ENCODE results near the gene PTRH2.
A peak's percentile ranks its signal among the peaks of the same experiment; 100 is the strongest.
"Not testable (repeated sequence)": the region's sequence is repeated elsewhere in the genome, so short reads cannot be mapped to it uniquely, and the experiment has no call there.

PTRH2 gene

DNA sequence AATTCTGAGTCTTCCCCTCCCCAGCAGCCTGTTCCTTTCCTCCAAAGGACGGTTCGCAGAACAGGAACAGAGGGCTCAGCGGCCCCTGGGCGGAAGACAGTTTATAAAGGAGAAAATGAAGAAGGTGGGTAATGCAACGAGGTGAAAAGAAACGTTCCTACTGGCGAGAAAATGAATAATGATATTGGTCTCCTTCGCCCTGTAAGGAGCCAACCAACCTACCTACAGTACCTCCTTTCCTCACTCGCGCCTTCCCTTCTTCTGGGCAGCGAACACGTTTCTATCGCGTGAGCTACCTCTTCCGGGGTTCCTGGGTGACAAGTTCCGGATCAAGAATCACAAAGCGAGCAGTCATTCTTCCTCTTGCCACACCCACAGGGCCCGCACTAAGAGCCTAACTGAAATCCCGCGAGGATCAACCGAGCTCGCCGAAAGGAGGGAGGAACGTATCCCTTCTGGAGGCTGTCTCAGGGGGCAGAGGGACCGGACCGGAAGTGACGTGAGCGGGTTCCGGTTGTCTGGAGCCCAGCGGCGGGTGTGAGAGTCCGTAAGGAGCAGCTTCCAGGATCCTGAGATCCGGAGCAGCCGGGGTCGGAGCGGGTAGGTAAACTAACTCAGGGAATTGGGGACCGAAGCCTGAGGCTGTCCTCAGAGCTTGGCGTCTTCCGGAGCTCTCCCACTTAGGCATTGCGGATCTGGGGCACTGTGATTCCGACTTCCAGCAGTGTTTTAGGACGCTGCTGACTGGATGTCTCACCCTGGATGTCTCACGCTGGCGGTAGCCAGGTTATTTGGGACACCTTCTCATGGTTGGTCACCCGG is at the start of gene PTRH2, which contains the start of gene VMP1:
Gene PTRH2 (minus strand): TSS at position 282 of the 822 bp plus-strand sequence. CDS start 9,452 bp downstream, outside the sequence.
Gene VMP1 (plus strand): TSS at position 506 of the 822 bp plus-strand sequence. CDS start 23,793 bp downstream, outside the sequence.
- peak; percentile 99 to 100 for DNase-seq

DNA sequence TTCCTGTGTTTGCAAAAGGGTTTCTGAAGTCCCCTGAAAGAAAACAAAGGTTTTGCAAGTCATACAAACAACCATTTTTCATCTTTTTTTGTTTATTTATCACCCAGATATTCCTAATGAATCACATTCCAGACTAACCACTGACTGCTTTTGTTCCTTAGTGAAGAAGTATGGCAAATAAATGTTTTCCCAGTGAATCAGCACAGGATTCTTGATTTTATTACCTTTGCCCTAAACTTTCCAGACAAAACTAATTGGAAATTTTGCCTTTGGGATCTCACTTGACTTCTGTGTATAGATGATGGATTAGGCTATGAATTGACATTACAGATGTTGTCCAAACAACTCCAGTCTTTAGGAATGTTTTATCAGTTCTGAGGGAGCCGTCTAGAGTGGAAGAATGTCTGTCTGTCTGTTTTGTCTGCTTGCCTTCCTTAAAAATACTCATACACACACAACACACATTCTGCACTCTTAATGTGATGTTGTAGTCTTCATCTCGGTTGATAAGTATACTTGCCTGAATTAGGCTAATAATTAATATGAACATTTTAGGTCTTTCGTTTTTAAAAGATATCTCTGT is 49.1 kb upstream of the PTRH2 start:
- DNase-seq, result no peak

DNA sequence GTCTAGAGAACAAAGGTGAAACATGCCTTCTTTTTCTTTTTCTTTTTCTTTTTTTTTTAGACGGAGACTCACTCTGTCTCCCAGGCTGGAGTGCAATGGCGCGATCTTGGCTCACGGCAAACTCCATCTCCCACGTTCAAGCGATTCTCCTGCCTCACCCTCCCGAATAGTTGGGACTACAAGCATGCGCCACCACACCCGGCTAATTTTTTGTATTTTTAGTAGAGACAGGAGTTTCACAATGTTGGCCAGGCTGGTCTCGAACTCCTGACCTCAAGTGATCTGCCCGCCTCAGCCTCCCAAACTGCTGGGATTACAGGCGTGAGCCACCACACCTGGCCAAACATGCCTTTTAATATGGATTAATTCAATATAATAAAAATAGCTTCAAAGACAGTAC is 47.8 kb upstream of the PTRH2 start:
- DNase-seq, result not testable (repeated sequence)

DNA sequence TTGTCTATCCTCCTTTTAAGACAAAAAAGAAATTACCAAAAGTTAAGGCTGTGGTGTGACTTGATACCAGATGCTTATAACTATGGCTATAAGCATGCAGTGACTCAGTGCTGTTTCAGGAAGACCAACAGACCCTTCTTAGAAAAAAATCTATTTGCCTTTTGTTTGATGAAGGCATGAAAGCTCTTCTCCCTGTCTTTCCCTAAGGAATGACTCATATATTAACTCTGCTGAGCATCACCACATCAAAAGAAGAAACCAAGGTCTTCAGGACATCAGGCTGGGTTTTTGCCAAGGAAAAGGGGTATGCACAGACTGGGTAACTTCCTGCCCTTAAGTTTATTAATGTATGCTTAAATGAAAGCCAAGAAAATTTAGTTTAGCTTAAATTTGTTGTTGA is 47.3 kb upstream of the PTRH2 start:
- no peak for DNase-seq

DNA sequence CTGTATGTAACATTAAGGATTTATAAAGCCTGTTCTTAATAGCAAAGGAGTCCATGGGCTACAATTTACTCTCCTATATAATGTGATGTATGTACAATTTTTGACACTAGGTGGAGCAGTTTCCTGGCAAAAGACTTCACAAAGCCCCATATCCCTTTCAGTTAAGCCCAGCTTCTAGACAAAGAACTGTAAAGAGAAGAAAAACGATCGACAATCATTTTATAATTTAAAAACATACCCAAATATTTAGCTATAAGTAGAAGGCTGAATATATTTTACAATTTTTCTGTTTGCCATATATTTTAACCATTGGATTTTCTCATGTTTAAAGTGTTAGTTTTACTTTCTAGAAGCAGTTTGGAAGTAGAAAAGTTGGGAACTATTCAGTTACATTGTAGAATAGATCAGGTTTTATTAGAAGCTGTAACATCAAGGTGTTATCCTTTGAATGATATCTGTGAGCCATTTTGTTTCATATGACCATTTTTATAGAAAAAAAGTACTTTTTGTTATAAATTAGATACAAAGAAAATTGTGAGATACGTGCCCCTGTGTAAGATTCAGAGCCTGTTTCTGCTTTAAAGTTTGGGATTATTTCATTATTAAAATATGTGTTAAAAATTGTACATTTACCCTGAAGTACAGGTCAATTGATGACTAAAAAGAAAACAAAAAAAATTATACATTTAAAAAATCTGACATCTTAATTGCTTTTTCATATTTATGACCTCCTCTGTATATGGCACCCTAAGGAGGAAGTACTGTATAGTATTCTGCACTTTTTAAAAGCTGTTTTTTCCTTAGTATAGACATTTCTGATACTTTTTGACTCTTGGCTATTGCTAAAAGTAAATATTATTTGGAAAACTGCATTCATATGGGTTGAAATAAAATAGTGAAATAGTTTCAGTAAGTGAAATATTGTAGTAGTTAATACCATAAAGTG is 46.6 kb upstream of the PTRH2 start:
- peak; percentile 78 to 92 for DNase-seq

DNA sequence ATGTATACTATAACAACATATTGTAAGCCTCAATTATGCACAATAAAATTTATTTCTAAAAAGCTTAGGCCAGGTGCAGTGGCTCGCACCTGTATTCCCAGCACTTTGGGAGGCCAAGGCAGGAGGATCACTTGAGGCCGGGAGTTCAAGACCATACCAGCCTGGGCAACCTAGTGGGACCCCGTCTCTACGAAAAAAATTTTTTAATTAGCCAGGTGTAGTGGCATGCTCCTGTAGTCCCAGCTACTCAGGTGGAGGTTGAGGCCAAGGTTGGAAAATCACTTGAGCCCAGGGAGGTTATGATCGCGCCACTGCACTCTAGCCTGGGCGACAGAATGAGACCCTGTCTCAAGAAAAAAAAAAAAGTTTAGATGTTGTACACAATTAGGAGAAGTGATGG is 45.7 kb upstream of the PTRH2 start:
- DNase-seq, result no peak

DNA sequence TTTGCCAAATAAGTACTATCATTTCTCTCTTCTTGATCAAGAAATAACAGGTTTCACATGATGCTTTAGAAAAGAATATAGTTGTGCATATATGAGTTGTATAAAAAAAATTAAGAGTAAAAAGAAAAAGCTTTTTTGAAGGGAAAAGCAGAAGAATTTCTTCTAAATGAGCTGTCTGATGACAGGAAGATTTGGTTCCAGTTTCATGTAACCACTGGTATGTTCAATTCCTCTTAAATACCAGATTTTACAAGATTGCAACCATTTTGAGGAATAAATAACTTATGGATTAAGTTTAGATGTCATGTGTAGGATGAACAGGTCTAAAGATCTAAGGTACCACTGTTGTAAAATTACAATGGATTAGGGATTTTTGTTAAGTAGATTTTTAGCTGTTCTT is 45.2 kb upstream of the PTRH2 start:
- DNase-seq, result no peak

DNA sequence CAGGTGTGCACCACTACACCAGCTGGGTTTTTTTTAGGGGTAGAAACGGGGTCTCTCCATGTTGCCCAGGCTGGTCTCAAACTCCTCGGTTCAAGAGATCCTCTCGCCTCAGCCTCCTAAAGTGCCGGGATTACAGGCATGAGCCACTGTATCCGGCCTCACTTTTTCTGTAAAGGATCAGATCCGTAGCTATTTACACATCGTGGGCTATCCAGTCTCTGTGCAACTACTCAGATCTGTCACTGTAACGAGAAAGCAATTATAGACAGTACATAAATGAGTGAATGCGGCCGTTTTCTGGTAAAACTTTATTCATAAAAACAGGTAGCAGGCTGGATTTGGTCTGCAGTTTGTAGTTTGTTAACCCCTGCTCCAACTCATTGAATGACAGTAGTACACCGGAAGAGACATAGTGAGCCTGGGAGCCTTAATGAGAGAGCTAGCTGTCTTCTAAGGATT is 44.8 kb upstream of the PTRH2 start:
- DNase-seq, result no peak

DNA sequence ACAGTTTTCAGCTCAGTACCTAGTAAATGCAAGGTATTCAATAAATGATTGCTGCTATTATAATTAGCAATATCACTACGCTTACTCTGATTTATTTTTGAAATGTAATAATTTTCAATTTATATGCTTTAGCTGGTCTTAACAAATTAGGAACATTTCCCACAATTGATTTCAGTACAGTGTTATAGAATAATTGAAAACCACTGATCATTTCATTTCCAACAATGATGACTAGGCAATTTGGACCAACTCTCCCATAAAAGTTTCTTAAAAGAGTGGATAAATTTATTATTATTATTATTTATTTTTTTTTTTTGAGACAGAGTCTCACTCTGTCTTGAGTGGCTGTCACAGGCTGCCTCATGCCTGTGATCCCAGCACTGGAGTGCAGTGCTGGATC is 41.4 kb upstream of the PTRH2 start:
- no peak for DNase-seq

DNA sequence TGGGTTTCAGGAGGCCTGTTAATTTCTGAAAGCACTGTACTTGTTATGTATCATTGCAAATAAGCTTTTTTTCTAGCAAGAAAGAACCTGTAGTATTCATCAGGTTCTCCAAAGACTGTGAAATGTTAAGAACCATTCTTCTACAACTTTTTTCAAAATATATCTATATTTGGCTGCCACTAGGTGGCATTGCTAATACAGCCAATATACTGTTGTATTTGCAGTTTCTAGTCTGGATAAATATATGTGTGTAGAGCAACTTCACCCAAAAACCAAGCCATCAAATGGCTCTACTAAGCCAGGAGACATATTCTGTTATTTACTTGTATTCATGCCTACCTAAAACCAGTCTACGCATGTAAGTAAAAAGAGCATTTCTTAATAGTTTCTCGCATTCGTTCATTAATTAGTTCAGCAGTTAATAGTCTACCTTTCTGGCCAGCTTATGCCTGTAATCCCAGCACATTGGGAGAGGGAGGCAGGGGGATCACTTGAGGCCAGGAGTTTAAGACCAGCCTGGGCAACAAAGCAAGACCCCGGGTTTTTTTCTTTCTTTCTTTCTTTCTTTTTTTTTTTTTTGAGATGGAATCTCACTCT is 39.7 kb upstream of the PTRH2 start:
- DNase-seq, result peak; percentile 11 to 65

DNA sequence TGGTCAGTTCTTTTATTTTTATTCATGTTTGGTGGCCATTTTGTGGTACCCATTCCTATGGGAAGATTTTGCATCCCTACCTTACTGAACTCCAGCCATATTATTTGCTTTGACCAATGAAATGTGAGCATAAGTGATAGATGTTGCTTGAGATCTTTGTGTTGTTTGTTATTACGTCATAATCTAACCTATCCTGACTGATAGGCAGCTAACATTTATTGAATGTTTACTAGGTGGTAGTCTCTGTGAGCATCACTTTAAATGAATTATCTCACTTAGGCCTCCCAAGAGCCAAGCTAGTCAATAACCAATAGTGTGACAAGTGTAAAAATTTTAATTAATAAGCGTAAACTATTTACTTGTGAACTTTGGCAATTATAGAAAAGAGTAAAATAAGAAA is 37.8 kb upstream of the PTRH2 start:
- DNase-seq, result no peak

DNA sequence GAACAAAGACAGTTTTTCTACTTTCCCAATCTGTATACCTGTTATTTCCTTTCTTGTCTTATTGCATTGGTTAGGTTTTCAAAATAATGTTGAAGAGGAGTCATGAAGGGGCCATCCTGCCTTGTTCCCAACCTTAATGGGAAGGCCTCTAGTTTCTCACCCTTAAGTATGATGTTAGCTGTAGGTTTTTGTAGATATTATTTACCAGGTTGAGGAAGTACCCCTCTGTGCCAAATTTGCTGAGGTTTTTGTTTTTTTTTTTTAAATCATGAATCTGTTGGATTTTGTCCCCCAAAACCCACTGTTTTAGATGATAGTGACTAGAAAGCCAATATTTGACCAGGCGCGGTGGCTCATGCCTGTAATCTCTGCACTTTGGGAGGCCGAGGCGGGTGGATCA is 36.6 kb upstream of the PTRH2 start:
- no peak for DNase-seq

DNA sequence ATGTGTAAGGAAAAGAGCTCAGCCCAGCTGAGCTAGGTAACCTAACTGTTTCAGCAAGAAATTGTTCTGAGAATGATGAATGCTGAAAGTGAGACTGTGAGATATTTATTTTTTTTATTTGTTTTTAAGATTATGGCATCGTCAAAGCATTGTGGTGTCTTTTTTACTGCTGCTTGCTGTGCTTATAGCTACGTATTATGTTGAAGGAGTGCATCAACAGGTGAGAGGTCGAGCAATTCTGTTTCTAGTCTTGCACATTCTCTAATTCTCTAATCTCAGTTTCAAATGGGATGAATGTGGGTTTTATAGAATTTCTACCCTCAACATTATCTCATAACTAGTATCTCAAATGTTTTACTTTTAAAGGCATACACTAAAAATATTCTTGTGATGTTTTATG is 30.1 kb upstream of the PTRH2 start:
- DNase-seq, result no peak

DNA sequence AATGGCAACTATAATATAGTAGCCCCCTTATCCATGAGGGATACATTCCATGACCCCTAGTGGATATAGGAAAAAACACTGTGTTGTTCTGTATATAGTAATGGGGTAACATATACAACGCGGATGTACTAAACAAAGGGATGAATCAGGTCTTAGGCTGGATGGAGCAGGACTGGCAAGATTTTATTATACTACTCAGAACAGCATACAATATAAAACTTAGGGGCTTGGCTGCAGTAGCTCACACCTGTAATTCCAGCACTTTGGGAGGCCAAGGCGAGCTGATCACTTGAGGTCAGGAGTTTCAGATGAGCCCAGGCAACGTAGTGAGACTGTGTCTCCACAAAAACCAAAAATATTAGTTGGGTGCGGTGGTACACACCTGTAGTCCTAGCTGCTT is 27.0 kb upstream of the PTRH2 start:
- DNase-seq, result no peak

DNA sequence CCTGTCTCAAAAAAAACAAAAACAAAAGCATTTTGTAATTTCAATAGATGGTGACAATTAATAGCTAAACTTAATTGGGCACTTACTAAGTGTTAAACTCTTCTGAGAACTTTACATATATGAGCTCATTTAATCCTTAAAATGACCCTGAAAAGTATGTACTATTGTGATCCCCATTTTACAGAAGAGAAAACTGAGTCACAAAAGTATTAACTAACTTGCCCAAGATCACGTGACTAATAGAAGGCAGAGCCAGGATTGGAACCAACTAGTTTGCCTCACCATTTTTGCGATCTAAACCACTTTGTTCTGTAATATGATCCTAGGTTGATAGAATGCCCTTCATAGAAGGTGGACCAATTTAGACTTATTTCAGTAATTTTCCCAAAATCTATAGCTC is 26.5 kb upstream of the PTRH2 start:
- no peak for DNase-seq

DNA sequence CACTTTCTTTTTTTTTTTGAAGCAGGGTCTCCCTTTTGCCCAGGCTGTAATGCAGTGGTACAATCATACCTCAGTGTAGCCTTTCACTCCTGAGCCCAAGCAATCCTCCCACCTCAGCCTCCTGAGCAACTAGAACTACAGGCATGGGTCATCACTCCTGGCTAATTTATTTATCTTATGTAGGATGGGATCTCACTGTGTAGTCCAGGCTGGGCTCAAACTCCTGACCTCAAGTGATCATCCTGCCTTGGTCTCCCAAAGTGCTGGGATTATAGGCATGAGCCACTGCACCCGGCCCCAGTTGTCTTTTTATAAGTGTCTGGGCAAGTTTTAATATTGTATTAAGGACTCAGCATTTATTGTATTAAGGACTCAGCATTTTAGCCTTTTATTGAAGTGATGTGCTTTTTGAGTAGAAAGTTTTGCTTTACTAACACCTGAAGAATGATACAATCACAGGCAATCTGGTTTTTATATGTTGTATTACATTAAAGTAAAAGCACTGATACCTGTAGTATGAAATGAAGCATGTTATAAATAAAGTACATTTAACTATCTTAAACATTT is 23.1 kb upstream of the PTRH2 start:
- DNase-seq, result no peak

DNA sequence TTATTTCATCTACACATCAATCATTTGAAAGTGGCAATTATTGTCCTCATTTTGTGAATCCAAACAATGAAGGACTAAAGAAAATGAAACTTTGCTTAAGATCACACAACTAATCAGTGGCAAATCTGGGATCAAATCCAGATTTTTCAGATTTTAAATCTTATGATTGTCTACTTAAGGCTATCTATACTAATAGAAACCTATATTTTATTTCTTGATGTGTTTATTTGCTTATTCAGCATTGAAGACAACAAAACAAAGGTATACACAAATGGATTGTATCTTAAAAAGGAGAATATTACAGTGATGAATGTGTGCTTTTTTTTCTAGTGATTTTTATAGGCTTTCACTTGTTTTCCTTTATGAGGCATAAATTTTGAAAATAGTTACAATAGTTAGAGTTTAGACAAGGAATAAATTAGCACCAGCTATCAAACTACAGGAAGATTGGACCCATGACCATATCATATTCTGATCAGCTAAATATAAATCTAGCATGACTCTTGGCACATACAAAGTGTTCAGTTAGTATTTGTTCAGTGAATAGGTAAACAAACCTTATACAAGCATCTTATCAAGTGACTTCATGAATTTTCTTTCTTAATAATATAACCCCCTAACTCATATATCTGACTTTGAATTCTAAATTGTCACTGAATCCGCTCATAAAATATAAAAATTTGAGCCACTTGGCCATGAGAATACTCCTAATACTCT is 20.7 kb upstream of the PTRH2 start:
- DNase-seq, result no peak

DNA sequence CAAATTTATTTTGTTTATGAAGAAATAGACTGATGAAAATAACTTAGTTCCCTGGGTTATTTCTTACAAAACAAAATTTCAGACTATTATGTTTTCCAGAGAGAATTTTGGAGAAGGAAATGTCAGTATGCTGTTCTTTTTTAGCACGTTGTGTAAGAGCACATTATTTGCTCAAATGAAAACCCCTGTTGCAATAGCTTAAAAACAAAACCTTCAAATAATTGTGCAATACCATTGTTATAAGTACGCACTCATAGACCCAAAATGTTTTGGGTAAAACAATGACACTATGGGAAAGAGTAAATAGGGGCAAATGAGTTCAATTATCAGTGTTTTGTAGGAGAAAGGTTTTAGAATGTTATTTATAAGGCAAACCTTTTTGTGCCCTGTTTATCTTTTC is 18.5 kb upstream of the PTRH2 start:
- no peak for DNase-seq

DNA sequence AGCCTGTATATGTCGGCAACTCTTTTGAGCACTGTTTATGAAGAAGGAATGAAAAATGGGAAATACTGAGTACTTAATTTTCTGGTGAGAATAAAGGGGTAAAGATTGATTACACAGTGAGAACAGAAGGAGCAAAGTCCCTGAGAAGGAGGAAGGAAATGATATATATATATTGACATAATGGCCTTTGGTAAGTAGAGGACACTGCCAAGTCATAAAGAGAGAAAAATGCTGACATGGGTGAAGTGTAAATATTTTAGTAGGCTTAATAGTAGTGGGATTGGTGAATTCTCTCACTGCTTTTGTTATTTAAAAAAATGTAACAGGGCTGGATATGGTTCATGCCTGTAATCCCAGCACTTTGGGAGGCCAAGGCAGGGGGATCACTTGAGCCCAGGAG is 16.4 kb upstream of the PTRH2 start:
- no peak for DNase-seq

DNA sequence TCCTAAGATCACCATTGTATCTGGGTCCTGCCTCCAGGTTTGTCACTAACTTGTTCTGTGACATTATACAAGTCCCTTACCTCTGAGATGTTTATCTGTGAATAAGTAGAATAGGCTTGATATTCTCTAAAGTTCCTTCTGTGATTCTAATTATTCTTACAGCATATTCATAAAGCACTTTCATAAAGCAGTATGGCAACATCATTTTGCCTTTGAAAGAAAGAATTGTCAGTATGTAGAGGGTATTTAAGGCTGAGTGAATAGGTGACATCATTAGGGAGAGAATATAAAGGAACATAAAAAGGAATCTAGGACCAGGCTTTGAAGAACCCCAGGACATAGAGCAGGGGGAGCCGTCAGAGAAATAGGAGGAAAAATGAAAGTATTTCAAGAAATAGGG is 15.8 kb upstream of the PTRH2 start:
- no peak for DNase-seq

DNA sequence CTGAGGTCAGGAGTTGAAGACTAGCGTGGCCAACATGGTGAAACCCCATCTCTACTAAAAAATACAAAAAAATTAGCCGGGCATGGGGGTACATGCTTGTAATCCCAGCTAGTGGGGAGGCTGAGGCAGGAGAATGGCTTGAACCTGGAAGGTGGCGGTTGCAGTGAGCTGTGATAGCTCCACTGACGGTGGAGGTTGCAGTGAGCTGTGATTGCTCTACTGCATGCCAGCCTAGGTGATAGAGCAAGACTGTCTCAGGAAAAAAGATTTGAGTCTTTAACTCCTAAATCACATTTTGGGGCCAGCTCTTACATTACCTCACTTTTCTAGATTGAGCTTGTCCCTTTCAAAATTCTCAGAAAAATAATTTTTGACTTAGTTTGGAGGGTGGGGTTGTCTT is 15.4 kb upstream of the PTRH2 start:
- DNase-seq, result no peak

DNA sequence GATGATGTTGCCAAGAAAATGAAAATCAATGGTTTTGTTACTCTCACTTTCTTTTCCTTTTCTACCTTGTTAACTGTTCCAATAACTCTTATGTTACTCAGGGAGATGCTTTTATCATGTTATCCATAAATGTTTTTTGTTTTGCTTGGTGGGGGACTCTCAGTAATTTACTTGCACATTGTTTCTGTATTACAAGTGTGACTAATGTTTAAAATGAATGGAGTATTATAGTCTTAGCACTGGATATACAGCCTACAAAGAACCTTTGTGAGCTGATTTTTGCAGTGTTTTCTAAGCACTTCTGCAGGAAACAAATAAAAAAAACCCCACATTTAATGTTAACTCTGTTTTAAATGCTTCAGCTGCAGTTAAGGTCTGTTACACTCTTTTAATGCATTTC is 12.3 kb upstream of the PTRH2 start:
- no peak for DNase-seq

Data from NCI-H526 (cell line).